DMS153 treated with DMSO at 0.1 percent for 48 hours (cell line): Measurements from ENCODE around the gene ASRGL1.
A peak's percentile ranks its signal among the peaks of the same experiment; 100 is the strongest.
"Not testable (repeated sequence)": the region's sequence is repeated elsewhere in the genome, so short reads cannot be mapped to it uniquely, and the experiment has no call there.

Experiments used
- DNase-seq: peaks from one replicate; lab custom pipeline; 2025; ENCODE audit not compliant: unreplicated experiment; lab: John Stamatoyannopoulos, UW

ASRGL1 gene

DNA sequence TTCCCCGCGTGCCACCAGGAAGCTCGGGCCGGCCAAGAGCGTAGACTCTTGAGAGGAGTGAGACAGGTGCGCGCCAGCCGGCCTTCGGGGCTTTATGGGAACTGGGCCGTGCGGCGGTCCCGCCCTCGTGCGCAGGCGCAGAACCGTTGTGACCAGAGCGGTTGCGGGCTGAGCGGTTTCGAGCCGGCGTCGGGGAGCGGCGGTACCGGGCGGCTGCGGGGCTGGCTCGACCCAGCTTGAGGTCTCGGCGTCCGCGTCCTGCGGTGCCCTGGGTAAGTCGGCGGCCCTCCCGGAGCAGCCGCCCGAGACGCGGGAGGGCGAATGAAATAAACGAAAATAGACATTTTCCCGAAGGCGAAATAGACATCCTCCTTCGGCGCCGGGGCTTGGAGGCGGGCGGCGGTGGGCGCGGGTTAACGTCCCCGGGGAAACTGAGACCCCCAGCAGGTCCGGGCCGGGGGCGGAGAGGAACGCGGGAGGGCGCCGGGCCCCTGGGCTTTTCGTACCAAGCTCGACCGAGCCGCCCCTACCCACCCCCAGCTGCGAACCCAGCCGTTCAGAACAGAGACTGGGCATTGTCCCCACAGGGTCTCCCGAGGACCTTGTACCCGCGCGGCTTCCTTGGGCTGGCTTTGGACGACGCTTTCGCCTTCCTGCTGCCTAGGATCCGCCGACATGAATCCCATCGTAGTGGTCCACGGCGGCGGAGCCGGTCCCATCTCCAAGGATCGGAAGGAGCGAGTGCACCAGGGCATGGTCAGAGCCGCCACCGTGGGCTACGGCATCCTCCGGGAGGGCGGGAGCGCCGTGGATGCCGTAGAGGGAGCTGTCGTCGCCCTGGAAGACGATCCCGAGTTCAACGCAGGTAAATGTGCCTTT lies at the start of gene ASRGL1:
TSS of gene ASRGL1 (plus strand) at position 146 of the 879 bp plus-strand sequence. CDS start at position 676, 530 bp downstream.
- peak; percentile 89 for DNase-seq

- no peak for DNase-seq
These were observed 41.7 kb upstream of the ASRGL1 start for GRCh38 chr11:62295504-62295903.

- DNase-seq = no peak
These were observed 38.3 kb upstream of the ASRGL1 start, which contains the start of gene SCGB1D4 for GRCh38 chr11:62298975-62299374. SCGB1D4 (minus strand) TSS chr11:62299075; CDS start chr11:62299010, 65 bp downstream.

GRCh38 chr11:62306227-62306626 lies 31.0 kb upstream of the ASRGL1 start:
- DNase-seq = no peak

- DNase-seq = no peak
These were observed 29.3 kb upstream of the ASRGL1 start for GRCh38 chr11:62307950-62308349.

GRCh38 chr11:62309991-62310390 lies 27.3 kb upstream of the ASRGL1 start:
- DNase-seq = no peak

DNA sequence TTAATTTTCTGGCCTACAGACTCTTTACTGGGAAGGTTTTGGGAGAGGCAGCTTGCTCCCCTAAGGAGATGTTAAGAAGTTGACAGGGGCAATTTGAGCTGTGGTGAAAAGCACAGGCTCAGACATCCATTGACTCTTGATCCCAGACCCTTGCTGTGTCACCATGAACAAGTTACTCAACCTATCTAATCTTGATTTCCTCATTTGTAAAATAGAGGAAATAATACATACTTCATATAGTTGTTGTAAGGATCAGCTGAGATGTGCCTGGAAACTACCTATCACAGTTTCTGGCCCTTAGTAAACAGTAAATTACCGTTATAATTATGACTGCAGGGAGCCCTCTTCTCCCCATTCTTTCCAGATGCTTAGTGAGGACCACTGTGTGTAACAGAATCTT lies 21.8 kb upstream of the ASRGL1 start:
- no peak for DNase-seq

GRCh38 chr11:62322524-62322923 lies 14.7 kb upstream of the ASRGL1 start:
- DNase-seq = no peak

- DNase-seq = no peak
These were observed 12.3 kb upstream of the ASRGL1 start for GRCh38 chr11:62324731-62325556.

DNA sequence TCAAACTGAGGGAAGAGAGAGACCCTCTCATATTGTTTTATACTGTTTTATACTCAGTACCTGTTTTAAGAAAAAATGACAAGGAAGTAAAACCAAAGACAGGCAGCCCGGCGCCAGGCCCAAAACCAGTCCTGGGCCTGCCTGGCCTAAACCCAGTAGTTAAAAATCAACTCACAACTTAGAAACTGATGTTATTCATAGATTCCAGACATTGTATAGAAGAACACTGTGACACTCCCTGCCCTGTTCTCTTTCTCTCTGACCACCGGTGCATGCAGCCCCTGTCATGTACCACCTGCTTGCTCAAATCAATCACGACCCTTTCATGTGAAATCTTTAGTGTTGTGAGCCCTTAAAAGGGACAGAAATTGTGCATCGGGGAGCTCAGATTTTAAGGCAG lies 11.5 kb upstream of the ASRGL1 start:
- not testable (repeated sequence) for DNase-seq

- DNase-seq = not testable (repeated sequence)
These were observed 10.5 kb upstream of the ASRGL1 start for GRCh38 chr11:62326719-62327118.

GRCh38 chr11:62327541-62327940 lies 9.7 kb upstream of the ASRGL1 start:
- not testable (repeated sequence) for DNase-seq

GRCh38 chr11:62331264-62331663 lies 6.0 kb upstream of the ASRGL1 start:
- not testable (repeated sequence) for DNase-seq

DNA sequence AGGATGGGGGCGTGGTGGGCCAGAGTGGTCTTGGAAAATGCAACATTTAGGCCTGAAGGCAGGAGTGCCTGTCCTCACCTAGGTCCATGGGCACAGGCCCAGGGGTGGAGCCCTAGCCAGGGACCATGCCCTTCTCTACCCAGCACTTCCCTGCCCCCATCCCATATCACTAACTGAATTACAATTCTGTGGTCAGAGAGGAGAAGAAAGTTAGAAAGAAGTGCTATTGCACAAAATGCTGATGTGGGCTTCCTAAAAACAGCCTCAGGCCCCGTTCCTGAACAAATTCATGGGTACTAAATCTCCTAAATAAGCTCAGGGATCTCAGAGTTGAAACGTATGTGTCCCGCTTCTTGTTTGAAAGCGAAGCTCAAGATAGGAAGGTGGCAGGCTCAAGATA lies 3.5 kb upstream of the ASRGL1 start:
- no peak for DNase-seq

GRCh38 chr11:62336949-62337302 lies 322 bp upstream of the ASRGL1 start:
- not testable (repeated sequence) for DNase-seq

DNA sequence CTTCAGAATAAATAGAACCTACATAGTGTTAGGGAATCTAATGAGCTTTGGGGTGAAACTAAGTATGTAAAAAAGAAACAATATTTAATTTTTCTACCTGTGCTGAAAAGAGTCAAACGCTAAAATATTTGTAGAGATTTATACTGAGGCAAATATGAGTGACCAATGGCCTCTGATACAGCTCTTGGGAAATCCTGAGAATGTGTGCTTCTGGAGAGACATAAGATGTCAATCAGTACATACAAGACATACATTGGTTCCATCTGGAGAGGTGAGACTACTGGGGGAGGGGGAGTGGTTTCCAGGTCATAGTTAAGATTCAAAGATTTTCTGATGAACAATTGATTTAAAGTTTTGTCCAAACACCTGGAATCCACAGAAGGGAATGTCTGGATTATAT lies 970 bp downstream of the ASRGL1 start:
- no peak for DNase-seq

GRCh38 chr11:62340269-62340901 lies 3.1 kb downstream of the ASRGL1 start:
- DNase-seq = no peak

DNA sequence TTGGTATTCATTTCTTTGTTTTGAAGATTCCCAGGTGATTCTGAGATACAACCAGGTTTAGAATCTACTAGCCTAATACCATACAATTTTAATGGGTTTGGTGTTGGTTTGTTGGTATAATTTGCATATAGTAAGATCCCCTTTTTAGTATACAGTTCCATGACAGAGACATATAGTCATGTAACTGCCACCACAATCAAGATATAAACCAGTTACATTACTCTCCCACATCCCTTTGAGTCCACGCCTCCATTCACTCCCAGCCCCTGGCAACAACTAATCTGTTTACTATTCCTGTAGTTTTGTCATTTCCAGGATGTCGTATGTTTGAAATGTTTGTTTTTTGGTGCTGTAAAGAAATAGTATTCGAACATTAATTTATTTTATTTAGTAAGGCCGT lies 4.3 kb downstream of the ASRGL1 start:
- no peak for DNase-seq

DNA sequence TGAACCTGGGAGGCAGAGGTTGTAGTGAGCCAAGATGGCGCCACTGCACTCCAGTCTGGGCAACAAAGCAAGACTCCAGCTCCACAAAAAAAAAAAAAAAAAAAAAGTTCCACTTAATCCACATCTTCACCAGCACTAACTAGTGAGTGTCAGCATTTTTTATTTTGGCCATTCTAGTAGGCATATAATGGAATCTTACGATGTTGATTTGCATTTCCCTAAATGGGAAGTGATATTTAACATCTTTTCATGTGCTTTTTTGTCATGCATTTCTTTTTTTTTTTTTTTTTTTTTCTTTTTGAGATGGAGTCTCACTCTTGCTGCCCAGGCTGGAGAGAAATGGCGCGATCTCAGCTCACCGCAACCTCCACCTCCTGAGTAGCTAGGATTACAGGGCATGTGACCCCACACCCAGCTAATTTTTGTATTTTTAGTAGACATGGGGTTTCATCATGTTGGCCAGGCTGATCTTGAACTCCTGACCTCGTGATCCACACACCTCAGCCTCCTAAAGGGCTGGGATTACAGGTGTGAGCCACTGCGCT lies 6.5 kb downstream of the ASRGL1 start:
- not testable (repeated sequence) for DNase-seq

DNA sequence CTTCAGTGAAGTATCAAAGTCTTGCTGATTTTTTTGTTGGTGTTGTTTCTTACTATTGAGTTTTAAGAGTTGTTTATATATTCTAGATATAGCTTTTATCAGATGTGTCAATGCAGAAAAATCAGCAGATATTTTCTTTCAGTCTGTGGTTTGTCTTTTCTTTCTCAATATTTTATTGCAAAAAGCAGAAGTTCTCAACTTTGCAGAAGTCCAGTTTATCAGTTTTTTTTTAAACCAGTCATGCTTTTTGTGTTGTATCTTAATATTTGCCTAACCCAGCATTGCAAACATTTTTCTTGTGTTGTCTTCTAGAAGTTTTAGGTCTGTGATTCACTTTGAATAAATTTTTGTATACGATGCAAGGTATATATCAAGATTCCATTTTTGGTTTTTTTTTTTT lies 7.0 kb downstream of the ASRGL1 start:
- DNase-seq = no peak

GRCh38 chr11:62345861-62346260 lies 8.6 kb downstream of the ASRGL1 start:
- DNase-seq = no peak
